Activated T-helper 1 cell treated with anti-CD3 and anti-CD28 coated beads, Interleukin-2, amount 50 U/mL, for 16 hours (primary cell): ENCODE data around the gene DNAH17.

Source experiments
- DNase-seq, 2 donors: peaks; one replicate each; pipeline ENCODE4 v3.0.0-alpha.2; 2020; ENCODE audit warnings: low read depth in 1 of 2, low spot score in 1 of 2

The DNAH17 gene

DNA sequence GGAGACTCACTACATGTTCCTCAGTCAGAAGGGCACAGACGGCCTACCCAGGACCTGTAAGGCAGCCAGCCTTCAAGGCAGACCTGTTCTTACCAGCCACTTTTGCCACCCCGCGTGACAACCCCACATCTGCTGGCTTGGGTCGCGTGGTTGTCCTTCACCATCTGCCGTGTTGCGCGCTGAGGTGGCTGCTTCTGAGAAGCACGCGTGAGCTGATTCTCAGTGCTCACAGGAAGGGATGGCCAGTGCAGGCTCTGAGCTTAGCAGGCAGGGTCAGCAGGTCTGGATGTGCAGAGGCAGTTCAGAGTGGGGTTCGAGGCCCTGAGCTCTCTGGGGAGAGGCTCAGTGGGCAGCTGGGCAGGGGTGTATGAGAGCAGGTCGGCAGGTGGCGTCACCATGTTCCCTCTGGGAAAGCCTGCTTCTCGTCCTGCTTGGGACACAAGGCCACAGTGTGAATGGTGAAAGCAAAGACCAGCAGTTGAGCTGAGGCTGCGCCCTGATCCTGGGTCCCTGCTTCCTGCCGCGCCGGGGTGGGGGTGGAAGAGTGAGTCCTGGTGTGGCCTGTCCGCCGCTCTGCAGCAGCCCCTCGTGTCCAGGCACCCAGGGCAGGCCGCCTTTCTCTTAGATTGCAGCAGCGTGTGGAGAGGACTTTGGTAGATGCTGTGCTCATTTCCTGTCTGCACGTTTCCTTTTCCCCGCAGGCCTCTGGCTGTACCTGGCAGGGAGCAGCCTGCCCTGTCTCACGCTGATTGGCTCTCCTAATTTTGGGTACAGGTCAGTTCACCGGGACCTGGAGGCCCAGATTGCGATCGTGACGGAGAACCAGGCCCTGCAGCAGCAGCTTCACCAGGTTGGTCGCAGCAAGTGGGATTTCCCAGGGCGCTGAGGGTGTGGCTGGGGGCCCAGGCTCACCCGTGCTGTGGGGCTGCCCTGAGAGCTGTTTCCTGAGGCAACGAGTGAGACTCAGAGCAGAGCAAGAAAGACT lies 162.7 kb downstream of the DNAH17 start:
- DNase-seq = peak in 1 of 2 donors; percentile 28

DNA sequence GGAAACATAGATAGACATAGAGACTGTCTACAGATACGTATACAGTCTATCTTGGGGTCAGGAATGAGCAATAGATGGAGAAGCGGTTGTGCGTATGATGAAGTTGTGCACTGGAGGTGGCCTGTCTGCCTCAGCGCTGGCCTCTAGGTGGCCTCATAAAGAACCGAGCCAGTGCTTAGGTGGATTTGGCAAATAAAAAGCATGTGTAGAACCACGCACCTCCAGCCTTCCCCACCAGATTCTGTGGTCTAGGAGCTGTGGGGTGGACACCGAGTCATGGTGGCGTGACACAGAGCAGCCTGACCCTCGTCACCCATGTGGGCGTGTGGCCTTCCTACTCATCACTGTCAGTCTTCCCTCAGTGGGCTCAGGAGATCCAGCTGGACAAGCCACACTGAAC lies 164.8 kb downstream of the DNAH17 start:
- no peak for DNase-seq

DNA sequence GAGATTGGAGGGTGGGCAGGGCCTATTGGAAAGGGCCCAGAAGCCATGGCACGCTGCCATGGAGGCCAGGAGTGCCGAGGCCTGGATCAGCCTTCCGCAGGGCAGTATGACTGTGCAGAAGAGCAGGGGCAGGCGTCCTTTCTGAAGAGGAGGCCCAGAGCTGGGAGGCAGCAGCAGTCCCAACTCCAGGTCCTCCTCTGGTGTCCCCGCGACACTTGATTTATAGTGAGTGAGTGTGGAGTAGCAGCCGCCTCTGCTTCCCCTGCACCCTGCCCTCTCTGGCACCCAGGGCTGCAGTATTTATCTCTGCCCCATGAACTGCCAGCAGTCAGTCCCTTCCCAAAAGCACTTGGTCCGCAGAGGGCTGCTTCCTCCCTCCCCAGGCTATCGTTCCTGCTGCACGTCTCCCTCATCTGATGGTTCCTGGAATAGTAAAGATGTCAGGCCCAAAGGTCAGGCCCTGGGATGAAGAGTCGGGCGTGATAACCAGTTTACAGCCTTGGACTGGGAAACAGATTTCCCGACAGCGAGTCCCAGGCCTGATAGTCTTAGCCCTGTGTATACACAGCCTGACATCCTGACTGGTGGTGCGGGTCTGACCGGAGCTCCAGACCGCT lies 165.8 kb downstream of the DNAH17 start:
- DNase-seq = no peak

DNA sequence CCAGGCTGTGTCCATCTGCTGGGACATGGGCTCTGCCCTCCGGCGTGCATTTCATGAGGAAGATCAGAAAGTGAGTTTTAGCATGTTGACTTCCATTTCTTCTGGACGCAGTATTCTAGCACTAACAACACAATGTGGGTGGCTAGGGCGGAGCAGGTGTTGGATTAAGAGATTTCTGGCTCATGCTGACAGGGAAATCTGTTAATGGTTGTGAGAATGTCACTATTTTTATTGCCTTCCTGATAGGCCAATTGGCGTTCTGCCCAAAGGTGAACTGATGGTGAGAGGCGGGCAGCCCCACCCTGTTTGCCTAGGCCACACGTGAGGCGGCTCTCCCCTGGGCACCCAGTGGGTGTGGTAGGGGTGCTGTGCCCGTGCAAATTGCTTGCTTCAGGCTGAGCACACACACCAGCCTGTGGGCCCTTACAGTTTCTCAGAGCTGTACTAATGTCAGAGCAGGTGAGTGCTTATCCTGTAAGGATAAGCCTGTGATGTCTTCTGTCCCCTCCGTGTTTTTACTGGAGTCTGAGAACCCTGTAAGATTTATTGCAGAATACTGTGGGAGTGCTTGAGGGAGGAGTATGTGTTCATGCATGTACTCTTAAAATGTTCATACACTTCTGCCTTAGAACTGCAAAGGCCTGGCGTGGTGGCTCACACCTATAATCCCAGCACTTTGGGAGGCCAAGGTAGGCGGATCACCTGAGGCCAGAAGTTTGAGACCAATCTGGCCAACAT lies 167.8 kb downstream of the DNAH17 start:
- DNase-seq = no peak

DNA sequence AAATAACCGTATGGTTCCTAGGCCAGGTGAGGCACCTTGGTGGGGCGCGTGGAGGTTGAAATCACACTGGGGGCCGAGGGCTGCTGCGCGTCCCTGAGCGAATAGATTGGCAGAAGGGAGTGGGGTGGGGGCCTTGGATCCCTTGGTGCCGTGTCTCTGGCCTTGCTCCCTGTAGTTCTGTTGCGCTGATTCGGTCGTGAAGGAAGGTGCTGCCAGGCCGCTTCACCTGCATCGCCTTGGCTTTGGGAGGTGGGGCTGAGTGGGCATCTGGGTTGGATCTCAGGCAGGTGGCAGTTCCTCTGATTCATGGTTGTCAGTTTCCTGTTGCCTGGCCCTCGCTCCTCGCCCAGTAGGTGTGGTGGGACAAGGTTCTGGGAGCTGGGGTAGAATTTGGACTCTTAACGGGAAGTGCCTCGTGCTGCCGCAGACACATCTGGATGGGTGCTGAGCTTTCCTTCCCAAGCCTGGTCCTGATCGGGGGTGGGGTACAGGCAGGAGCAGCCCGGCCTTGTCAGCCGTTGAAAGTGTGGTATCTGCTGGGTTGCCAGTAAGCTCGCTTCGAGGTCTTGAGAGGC lies 168.6 kb downstream of the DNAH17 start:
- no peak for DNase-seq

DNA sequence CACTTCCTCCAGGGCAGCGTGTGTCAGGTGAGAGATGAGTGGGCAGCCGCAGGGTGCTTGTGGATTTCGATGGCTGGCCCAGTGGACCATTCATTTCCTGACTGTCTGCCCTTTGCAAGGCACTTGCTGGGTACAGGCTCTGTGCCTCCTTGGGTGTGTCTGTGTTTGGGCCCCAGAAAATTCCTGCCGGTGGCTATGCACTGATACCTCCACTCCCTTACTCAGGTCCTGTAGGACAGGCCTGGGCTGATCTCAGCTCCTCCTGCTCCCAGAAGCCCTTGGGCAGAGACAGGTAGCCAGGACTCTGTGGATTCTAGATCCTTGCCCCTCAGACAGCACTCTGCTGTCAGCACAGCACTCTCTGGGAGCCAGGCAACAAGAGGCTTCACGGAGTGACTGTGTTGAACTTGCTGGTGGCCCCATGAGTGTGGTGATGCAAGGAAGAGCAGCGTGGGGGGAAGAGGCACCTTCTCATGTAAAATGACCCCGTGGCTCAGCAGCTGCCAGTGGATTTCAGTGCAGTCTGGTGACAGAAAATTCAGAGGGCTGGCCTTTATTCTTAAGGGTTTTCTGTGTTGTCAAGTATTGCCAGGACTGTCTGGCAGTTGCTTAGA lies 169.7 kb downstream of the DNAH17 start:
- no peak for DNase-seq

DNA sequence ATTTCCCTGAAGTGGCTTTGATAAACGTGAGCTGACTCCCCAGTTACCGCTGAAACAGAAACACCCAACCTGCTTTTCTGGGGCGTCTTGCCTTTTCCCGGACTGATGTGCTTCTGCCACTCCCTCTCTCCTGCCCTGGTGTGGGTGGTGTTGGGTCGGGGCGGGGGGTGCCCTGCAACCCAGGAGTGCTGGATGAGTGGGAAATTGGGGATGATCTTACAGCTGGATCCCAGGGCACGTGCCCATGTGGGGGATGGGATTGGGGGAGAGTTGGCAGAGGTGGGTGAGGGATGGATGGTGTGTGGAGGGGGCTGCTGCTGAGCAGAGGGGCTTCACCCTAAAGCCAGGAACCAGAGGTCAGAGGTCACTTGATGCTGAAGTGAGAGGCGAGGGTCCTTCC lies 170.3 kb downstream of the DNAH17 start:
- no peak for DNase-seq

DNA sequence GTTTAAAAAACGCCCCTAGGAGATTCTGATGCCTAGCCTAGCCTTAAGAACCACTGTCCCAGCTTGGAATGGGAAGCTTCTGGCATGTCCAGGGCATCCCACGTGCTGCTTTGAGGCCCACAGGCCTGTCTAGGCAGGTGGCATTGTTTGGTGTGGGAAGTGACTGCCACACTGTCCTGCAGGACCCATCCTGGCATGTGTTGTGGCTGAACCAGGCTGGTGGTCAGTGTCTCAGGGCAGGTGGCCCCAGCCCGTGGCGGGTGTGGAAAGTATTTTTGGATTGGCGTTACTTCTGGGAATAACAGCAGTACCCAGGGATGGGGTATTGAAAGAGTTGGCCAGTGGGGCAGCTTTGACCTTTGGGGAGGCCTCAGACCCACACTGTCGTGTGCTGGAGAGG lies 170.8 kb downstream of the DNAH17 start:
- no peak for DNase-seq

DNA sequence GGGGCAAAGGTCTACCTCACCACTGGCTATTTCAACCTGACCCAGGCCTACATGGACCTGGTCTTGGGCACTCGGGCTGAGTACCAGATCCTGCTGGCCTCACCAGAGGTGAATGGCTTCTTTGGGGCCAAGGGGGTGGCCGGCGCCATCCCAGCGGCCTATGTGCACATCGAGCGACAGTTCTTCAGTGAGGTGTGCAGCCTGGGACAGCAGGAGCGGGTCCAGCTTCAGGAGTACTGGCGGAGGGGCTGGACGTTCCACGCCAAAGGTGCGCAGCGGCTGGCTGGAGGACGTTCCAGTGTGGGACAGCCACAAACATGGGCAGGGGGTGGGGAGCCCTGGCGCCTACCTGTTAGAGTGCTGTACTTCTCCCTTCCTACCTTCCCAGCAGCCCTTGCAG lies 173.4 kb downstream of the DNAH17 start:
- no peak for DNase-seq

DNA sequence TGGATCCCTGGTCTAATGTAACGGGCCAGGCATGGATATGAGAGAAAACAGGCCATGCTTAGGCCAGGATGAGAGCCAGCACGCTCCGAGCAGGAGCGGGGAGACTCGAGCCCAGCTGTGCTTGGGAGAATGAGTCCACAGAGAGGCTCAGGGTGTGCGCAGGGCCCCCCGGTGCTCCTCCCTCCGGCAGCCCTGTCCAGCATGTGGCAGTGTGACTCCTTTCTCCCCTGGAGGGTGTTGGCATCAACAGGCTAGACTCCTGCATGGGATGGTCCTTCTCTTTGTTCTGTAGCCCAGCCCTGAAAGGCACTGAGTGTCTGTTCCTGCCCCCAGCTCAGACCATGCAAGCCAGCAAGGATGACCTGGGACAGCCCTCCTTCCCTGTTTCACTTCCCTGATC lies 175.3 kb downstream of the DNAH17 start:
- no peak for DNase-seq

DNA sequence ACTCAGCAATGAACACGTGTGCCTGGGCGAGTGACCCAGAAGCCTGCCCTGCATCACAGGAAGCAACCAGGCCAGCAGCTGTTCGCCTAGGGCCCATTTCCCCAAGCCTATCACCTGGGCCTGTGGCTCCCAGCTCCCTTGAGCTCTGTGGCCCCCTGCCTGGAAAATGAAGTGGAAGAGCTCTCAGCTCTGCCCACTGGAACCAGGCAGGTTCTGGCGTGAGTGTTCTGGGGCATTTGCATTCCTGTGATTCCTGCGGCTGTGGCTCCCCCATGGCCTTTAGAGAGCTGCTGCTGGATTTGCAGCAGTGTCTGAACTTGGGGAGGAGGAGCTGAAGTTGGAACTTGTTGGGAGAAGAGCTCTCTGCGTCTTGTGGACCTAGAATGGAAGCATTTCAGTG lies 175.9 kb downstream of the DNAH17 start:
- no peak for DNase-seq

DNA sequence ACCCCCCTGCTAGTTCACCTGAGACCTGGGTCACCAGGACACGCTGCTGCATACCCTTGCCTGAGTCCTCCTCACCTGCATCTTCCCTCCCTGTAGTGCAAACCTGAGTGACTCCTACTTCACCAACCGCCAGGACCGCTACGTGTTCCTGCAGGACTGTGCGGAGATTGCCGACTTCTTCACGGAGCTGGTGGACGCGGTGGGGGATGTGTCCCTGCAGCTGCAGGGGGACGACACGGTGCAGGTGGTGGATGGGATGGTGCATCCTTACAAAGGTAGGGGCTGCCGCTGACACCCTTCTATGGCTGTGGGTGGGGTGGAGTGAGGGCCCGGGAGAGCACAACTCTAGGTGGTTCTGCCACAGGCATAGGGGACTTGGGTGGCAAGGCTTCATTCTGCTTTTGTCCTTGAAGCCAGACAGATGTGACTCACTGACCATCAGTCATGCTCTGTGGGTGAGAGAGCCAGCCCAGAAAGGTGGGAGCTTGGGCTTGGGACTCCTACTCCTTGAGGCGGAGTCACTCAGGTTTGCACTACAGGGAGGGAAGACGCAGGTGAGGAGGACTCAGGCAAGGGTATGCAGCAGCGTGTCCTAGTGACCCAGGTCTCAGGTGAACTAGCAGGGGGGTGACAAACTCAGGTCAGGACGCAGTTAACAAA lies 176.5 kb downstream of the DNAH17 start:
- no peak for DNase-seq

DNA sequence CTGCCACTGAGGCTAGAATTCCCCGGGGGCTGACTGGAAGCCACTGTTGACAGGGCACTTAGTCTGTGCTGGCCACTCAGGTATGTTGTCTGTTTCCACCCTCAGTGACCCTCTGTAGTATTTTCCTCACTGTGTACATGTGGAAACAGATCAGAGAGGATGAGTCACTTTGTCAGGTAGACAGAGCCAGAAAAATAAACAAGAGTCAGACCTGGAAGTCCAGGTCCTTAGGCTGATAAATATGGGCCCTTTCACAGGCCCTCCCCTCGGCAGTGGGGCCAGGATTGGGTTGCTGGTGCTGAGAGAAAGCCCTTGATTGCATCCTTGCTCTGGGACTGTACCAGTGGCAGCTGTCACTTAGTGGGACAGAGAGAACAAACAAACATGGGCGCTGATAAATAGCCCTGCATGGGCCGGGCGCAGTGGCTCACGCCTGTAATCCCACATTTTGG lies 177.5 kb downstream of the DNAH17 start:
- no peak for DNase-seq

DNA sequence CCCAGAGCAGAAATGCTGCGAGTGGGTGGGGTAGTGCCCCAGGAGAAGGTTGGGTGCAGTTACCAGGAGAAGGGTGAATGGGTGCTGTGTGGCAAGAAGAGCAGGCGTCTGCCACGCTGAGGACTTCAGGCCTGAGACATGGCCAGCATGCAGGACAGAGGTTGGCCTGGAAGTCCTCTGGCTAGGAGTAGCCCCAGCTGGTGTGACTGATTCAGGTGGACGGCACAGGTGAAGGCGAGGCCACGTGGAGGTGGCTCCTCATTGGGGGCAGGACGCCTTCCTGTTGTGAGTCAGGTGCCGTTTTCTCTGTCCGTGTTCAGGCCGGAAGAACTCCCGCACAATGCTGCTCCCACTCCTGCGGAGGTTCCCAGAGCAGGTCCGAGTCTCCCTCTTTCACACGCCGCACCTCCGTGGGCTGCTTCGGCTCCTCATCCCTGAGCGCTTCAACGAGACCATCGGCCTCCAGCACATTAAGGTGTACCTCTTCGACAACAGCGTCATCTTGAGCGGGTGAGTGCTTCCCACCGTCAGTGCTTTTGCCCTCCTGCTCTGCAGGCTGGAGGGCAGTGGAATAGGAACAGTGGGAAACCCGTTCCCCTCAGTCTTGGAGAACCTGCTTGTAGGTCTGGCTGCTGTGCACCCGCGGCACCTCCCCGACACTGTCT lies 178.0 kb downstream of the DNAH17 start:
- DNase-seq = no peak

DNA sequence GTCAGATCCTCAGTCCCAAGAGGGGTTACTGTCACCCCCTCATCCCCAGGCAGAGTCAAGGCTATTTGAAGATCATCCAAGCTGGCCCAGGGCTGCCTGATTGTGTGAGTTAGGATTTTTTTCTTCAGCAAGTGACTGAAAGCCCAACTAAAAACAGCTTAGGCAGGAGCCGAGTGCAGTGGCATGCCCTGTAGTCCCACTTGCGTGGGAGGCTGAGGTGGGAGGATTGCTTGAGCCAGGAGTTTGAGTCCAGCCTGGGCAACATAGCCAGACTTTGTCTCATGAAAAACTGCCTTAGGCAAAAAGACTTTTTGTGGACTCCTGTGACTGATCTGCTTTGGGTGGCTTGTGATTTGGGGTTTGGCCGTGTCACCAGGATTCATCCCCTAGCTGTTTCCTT lies 178.8 kb downstream of the DNAH17 start:
- DNase-seq = no peak

DNA sequence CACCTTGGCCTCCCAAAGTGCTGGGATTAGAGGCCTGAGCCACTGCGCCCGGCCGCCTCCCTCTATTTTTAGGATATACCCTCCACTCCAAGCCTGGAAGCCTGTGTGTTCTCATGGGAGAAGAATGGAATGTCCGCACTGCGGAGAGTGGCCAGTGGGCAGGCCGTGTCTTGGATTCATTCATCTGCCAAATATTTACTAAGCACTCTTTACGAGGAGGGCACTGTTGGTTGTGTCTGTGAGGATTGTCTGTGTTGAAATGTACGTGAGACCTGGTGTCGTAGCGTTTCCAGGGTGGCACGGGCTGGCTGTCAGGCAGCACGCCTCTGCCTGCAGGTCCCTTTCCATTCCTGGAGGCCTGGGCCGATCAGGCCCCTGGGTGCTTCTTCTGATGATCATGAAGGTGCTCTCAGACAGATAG lies 179.5 kb downstream of the DNAH17 start:
- DNase-seq = no peak

DNA sequence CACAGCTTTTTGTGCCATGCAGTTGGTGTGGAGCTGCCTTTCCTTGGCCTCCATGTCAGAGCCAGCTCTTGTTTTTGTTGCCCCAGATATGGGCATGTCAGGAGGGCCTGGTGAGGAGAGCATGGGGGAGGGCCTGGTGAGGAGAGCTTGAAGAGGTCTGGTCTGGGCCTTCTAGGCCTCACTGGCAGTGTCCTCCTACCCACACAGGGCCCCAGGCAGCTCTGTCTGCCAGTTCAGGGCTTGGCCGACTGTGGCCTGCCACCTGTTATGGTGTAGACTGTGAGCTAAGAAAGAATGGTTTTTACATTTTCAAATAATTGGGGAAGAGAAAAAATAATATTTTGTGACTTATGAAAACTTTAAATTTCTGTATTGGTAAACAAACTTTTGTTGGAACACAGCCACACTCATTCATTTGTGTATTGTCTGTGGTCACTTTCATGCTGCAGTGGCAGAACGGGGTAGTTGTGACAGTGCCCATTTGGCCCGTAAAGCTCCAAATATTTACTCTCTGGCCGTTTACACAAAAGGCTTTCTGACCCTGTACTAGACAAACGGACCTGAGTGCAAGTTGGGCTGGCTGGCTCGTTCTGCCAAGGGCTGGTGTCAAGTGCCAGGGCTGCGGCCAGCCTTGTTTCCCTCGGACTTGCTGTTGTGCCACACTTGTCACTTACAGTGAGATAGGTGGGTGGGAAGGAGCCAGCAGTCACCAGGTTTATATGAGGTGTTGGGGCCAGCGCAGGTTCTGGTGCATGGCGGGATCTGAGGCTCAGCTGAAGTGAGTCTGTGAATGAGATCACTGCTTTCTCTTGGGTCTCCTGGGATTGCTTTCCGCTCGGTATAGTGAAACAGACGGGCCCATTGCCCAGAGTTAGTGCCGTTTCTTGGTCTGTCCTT lies 180.5 kb downstream of the DNAH17 start:
- no peak for DNase-seq

DNA sequence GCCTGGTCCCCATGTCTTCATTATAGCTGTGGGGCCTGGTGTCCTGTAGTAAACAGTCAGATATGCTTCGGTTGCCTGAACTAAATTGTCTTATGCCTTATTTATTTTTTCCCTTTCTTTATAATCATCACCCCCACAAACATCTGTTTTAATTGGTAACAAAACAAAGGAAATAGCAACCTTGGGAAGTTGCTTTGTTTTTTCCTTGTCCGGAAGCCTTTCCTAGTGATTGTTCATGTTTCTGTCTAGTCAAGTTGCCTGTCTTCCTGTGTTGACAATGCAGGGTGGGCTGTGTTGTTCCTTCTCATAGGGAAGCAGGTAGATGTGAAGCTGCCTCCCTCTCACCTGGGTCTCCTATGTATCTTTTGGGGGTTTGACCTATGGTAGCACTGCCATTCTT lies 182.0 kb downstream of the DNAH17 start:
- DNase-seq = no peak

DNA sequence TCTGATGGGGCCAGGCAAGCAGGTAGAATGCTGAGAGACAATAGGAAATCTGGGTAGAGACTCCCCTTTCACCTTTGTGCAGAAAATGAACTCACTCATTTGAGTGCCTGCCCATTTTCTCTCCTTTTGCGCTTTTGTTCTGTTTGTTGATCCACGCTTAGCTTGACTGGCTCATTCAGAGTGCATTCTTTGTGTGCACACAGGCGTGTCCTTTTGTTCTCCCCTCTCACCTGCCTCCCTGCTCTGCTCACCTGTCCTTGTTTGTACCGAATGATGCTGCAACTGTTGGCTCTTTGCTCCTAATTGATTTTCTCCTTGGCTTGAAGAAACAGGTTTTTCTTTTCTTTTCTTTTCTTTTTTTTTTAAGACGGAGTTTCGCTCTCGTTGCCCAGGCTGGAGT lies 183.0 kb downstream of the DNAH17 start:
- DNase-seq = no peak
